Coronary artery (tissue), 2 donors: ENCODE measurements around the gene TBC1D21.
A peak's percentile ranks its signal among the peaks of the same experiment; 100 is the strongest.

Source experiments
- DNase-seq: peaks from one replicate; pipeline ENCODE4 v3.0.0-alpha.2; 2017; ENCODE audit warnings: low spot score
- H3K27ac ChIP-seq, 2 donors: fragments of 200-600 bp; sonication (generic); one replicate each; pipeline ENCODE4 v1.5.1; 2016 to 2019
- H3K4me3 ChIP-seq: fragments of 200-600 bp; sonication (generic); 2 replicates; pipeline ENCODE4 v1.5.1; 2016; ENCODE audit warnings: mild to moderate bottlenecking, moderate library complexity
- CTCF ChIP-seq: fragments of 200-600 bp; sonication (generic); IDR thresholded peaks from one replicate; pipeline ENCODE4 v1.5.1; 2019; ENCODE audit warnings: antibody characterized with exemption

The TBC1D21 gene

GRCh38 chr15:73850228-73850627, 23.1 kb upstream of the TBC1D21 start:
- no peak overlapping the region for H3K27ac ChIP-seq
- DNase-seq: no peak
- no peak overlapping the region for H3K4me3 ChIP-seq
- no peak for TF ChIP-seq CTCF

GRCh38 chr15:73851689-73852088, 21.7 kb upstream of the TBC1D21 start:
- Histone ChIP-seq H3K4me3 (no peak overlapping the region), H3K27ac (no peak overlapping the region)
- no peak for DNase-seq
- no peak for TF ChIP-seq CTCF

GRCh38 chr15:73852507-73852906, 20.9 kb upstream of the TBC1D21 start:
- no peak for TF ChIP-seq CTCF
- no peak overlapping the region for H3K27ac ChIP-seq
- DNase-seq: no peak

GRCh38 chr15:73854265-73854664, 19.1 kb upstream of the TBC1D21 start:
- no peak for DNase-seq
- Histone ChIP-seq H3K27ac (no peak overlapping the region), H3K4me3 (no peak overlapping the region)
- no peak for TF ChIP-seq CTCF

More at GRCh38 chr15:73852507-73852906, 20.9 kb upstream of the TBC1D21 start:
- no peak overlapping the region for H3K4me3 ChIP-seq

- H3K27ac ChIP-seq: no peak overlapping the region
- H3K4me3 ChIP-seq: no peak overlapping the region
- peak; percentile 55 for DNase-seq
- TF ChIP-seq CTCF: no peak
Measured at GRCh38 chr15:73856458-73857192, 16.7 kb upstream of the TBC1D21 start.

GRCh38 chr15:73857193-73857920, 16.0 kb upstream of the TBC1D21 start:
- no peak for TF ChIP-seq CTCF
- peak; percentile 62 for DNase-seq
- Histone ChIP-seq H3K4me3 (no peak overlapping the region), H3K27ac (no peak overlapping the region)

- no peak for TF ChIP-seq CTCF
- H3K27ac ChIP-seq: no peak overlapping the region
- no peak overlapping the region for H3K4me3 ChIP-seq
- DNase-seq: peak; percentile 52
Measured at GRCh38 chr15:73858062-73858461, 15.3 kb upstream of the TBC1D21 start.
